Mononuclear cell (primary cell): ENCODE measurements around the gene ZNF598. TPM values are rescaled to one million over a fixed set of nuclear protein-coding genes. Genes with fewer than 3 reads are reported as not detected.
A peak's percentile ranks its signal among the peaks of the same experiment; 100 is the strongest.

Source experiments
- H3K27me3 ChIP-seq: 2 replicates; pipeline ENCODE4 v1.6.0; 2011; ENCODE audit warnings: low read length, control low read depth; ENCODE audit not compliant: insufficient read depth
- H3K4me1 ChIP-seq: 2 replicates; pipeline ENCODE4 v1.5.1; 2011; ENCODE audit warnings: mild to moderate bottlenecking, low read length, control low read depth; ENCODE audit not compliant: insufficient read depth
- H3K4me3 ChIP-seq: 2 replicates; pipeline ENCODE4 v1.5.1; 2011; ENCODE audit warnings: mild to moderate bottlenecking, low read length, moderate library complexity
- H3K9me3 ChIP-seq: 2 replicates; pipeline ENCODE4 v1.5.1; 2011; ENCODE audit warnings: low read depth, mild to moderate bottlenecking, control low read depth, low read length
- total RNA-seq: library from RNA; depleted of rRNA; stranded (reverse); fragments of >200 nt; gene quantifications from one replicate; pipeline ENCODE4 v1.2.3, GENCODE V29; 2012

Gene ZNF598
- total RNA-seq = 18.6 TPM

DNA sequence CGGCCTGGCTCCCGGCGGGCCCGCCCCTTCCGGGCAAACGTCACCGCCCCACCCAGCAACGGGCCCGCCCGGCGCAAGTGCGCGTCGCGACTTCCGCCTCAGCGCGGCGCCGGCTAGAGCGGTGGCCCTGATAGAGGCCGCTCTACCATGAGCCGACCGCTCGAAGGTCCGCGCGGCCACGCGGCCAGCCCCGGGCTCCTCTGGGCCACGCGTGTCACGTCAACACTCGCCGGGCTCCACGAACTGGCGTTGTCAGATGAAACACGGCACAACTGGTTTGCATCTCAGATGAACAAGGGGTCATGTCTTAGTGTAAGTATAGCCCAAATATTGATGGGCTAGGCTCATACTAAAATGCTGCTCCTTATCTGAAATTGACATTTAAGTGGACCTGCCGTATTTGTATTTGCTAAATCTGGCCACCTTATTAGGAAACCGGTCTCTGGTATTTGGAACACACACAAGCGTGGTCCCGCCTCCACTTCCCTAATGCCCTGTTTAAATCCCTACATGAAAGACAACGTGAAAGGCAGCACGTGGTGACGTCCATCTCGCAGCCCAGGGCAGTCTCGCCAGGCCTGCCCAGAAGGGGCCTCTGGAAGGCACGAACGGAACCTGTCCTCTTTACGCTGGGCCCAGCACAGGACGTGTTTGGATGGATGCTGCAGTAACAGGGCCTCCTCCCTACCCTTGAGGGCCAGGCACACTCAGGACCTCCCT, at the start of gene ZNF598:
Gene ZNF598, minus strand, starts transcription at position 31 of the 720 bp plus-strand sequence.
- no peaks in the 10 kb centered on the region for H3K9me3 ChIP-seq
- peak within 1 kb of the TSS; percentile 68 for H3K4me3 ChIP-seq
- H3K27me3 ChIP-seq = no peaks in the 10 kb centered on the region
- H3K4me1 ChIP-seq = peaks cover 52% of the 10 kb centered on the region

DNA sequence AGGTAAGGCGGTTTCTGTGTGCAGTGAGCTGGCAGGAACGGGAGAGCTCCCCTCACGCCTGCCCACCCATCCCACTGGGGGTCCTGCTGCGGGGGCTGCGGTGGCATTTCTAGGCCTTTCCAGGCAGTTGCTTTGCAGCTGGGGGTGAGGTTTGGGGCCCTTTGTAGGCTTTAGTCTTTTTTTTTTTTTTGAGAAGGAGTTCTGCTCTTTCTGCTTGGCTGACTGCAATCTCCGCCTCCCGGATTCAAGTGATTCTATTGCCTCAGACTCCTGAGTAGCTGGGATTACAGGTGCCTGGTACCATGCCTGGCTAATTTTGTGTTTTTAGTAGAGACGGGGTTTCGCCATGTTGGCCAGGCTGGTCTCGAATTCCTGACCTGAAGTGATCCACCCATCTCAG, 49.3 kb upstream of the ZNF598 start:
- Histone ChIP-seq H3K27me3 (no peaks in the 10 kb centered on the region), H3K4me1 (no peaks in the 10 kb centered on the region), H3K9me3 (no peaks in the 10 kb centered on the region), H3K4me3 (no peak overlapping the region)

DNA sequence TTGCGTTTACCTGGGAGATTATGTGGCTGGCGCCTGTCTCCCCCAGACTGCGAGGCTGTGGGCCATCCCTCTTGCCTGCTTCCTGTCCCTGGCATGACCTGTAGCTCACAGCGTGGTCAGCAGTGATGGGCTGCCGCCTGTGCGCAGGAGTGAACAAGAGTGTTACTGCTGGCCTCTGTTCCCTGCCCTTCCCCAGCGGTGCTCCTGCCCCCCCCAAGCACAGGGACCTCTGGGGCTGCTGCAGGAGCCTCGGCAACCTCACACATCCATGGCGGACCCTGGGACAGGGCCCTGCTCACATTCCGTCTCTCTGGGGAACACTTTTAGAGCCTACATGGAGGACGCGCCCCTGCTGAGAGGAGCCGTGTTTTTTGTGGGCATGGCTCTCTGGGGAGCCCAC, 48.8 kb upstream of the ZNF598 start:
- H3K4me3 ChIP-seq = no peak overlapping the region
- no peaks in the 10 kb centered on the region for H3K9me3 ChIP-seq
- H3K4me1 ChIP-seq = no peaks in the 10 kb centered on the region
- no peaks in the 10 kb centered on the region for H3K27me3 ChIP-seq

DNA sequence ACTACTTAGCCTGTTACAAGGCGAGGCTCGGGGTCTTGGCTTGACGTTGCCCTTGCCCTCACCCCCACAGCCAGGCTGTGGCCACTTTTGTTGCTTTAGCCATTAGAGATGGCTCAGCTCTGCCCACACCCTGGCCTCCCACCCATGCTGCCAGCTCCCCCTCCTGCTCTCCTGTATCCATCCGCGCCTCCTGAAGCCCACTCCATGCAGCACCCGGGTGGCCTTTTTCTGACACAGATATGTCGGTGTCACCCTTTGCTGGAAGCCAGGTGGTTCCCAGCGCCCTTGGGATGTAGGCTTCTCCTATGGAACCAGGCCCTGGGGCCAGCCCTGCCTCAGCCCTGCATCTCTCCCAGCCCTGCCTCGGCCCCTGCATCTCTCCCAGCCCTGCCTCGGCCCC, 47.8 kb upstream of the ZNF598 start:
- Histone ChIP-seq H3K9me3 (no peaks in the 10 kb centered on the region), H3K4me3 (no peak overlapping the region), H3K27me3 (no peaks in the 10 kb centered on the region), H3K4me1 (no peaks in the 10 kb centered on the region)

DNA sequence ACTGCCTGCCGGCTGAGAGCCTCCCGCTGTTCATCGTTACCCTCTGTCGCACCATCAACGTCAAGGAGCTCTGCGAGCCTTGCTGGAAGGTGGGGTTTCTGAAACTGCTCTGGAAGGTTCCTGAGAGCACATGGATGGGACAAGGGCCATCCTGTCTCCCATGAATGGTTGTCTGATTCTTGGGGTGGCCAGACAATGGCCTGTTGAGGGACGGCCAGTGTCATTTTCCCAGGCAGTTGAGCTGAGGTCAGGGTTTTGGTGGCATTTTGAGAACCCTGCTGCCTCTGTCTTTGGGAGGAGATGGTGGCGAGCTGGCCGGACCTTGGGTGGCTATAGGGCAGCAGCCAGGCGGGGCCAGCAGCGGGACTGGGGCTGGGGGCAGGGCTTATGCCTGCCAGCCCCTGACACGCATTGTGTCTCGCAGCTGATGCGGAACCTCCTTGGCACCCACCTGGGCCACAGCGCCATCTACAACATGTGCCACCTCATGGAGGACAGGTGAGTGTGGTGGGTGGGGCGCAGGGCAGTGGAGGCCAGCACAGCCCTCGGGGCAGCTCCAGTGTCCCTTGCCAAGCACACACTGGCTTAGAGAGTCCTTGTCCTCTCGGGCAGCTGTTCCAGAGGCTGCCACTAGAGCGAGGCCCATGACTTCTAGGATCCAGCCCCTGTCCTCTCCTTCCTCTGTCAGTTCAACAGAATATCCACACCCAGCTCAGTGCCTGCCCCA, 47.2 kb upstream of the ZNF598 start:
- H3K4me3 ChIP-seq = no peak overlapping the region
- H3K9me3 ChIP-seq = no peaks in the 10 kb centered on the region
- no peaks in the 10 kb centered on the region for H3K4me1 ChIP-seq
- H3K27me3 ChIP-seq = no peaks in the 10 kb centered on the region

DNA sequence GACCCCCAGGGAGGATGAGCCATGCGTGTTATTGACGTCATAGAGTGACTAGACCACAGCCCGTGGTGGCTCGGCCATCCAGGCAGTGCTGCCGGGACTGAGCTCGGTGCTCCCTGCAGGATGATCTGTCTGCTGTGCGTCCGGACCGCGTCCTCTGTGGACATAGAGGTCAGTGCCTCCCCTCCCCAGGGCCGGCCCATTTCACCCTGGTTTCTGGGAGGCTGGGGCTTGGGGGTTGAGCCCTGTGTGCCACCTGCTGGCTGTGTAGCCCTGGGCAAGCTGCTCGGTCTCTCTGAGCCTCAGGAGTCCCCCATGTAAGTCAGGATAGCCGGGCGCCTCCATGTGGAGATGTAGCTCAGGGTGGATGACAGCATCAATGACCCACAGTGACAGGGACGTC, 46.5 kb upstream of the ZNF598 start:
- Histone ChIP-seq H3K27me3 (no peaks in the 10 kb centered on the region), H3K4me1 (no peaks in the 10 kb centered on the region), H3K9me3 (no peaks in the 10 kb centered on the region), H3K4me3 (no peak overlapping the region)

DNA sequence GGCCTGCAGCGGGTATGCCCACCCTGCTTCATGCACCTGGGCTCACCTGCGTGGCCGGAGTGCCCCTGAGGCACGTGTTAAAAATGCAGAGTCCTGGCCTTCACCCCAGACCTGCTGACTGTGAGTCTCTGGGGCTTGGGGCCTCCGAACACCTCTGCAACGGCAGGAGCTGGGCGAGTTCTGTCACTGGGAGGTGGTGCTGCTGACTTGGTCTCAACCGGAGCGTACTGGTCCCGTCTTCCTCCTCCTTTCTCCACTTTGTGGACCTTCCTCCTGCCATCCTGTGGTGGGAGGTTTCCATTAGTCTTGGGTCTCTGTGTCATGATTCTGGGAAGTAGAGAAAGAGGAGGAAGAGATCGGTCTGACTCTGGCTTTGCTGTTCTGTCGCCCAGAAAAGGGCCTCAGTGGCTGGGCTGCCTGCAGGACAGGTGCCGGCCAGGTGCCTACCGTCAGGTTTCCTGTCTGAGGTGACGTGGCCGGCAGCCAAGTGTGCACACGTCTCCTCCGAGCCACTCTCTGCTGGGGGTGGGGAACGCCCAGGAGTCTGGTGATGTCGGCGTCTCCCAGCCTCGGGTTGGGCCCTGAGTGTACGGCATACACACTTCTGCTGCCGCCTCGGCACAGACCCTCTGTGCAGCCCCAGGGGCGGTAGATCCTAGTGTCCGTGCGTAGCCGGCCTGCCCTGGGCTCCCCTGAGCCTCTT, 45.1 kb upstream of the ZNF598 start:
- Histone ChIP-seq H3K4me3 (no peak overlapping the region), H3K9me3 (no peaks in the 10 kb centered on the region), H3K4me1 (no peaks in the 10 kb centered on the region), H3K27me3 (no peaks in the 10 kb centered on the region)

DNA sequence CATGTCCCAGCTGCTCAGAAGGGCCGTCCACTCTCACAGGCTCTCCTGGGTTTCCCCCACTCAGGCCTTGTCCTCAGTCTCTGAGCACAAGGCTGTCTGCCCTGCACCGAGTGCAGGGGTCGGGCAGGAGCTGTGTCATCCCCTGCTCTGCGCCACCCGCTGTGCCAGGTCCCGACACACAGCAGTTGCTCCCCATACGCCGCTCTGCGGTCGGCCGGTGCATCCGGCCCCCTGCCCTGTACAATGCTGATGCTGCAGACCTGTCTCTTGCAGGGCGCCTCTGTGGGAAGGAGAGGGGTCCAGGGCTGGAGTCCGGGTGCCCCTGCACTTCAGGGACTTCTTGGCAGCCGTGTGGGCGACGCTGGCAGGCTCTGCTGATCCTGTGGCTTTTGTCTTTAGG, 44.3 kb upstream of the ZNF598 start:
- H3K4me3 ChIP-seq = no peak overlapping the region
- no peaks in the 10 kb centered on the region for H3K27me3 ChIP-seq
- no peaks in the 10 kb centered on the region for H3K9me3 ChIP-seq
- H3K4me1 ChIP-seq = peaks cover 3% of the 10 kb centered on the region

DNA sequence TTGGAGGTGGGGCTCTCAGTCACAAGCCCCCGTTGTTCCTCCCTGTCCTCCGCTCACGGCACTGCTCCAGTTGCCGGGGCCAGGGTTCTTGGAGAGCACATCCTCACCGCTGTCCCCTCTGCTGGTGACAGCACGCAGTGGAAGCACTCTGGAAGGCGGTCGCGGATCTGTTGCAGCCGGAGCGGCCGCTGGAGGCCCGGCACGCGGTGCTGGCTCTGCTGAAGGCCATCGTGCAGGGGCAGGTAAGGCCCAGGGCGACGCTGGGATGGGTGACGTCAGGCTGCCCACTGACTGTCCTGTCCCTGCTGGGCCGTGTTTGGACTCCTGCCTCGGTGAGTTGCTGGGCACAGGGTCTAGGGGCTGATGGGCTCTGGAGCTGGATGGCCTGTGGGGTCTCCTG, 43.6 kb upstream of the ZNF598 start:
- H3K4me3 ChIP-seq = no peak overlapping the region
- no peaks in the 10 kb centered on the region for H3K9me3 ChIP-seq
- no peaks in the 10 kb centered on the region for H3K27me3 ChIP-seq
- H3K4me1 ChIP-seq = peaks cover 10% of the 10 kb centered on the region

DNA sequence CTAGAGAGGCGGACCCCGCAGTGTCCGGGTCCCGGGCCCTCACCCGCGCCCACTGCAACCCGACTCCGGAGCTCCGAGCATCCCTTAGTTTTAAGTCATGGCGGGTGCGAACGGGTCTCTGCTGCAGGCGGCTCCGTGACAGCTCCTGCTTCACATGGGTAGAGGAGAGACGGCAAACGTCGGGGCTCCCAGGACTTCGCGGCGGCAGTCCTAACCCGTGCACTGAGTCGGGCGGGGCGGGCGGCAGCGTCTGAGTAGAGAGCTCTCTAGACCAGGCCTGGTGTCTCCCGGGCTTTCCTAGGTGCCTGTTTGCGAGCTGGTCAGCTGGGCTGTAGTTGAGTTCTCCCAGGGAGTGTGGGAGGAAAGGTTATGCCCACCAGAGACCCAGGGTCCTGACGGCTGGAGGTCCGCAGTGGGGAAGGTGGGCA, 38.5 kb upstream of the ZNF598 start:
- no peaks in the 10 kb centered on the region for H3K9me3 ChIP-seq
- H3K27me3 ChIP-seq = no peaks in the 10 kb centered on the region
- H3K4me1 ChIP-seq = peaks cover 19% of the 10 kb centered on the region
- peak overlapping the region; percentile 76 for H3K4me3 ChIP-seq

DNA sequence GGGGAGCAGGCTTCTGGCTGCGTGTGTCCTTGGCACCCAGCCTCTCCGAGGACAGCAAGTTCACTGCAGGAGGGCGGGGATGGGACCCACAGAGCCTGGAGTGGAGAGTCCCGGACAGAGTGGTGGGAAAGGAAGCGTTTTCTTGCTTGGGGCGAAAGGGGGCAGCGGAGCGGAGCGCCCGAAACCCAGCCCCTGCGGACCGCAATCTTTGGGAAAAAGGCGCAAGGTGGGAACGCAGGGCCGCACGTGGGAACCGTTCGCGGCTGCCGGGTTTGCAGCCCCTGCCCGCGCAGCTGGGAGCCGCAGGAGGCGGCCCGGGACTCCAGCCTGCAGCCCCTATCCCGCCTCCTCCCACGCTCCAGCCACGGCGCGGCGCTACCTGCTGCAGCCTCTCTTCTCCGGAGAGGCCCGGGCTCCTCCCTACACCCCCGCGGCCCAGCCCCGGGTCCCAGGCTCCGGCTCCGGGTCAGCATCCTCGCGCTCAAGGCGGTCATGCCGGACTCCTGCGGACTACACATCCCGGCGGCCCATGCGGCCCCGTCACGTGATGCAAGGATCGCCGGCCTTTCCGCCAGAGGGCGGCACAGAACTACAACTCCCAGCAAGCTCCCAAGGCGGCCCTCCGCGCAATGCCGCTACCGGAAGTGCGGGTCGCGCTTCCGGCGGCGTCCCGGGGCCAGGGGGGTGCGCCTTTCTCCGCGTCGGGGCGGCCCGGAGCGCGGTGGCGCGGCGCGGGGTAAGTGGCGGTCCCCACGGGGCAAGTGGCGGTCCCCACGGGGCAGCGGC, 37.9 kb upstream of the ZNF598 start, which contains the start of the genes NTHL1 and TSC2:
Gene NTHL1, minus strand, starts transcription at position 505 of the 786 bp plus-strand sequence. Its CDS starts 11 bp downstream, at position 494.
Gene TSC2, plus strand, starts transcription at position 656 of the 786 bp plus-strand sequence. CDS start 631 bp downstream, outside the sequence.
- no peaks in the 10 kb centered on the region for H3K9me3 ChIP-seq
- peaks cover 19% of the 10 kb centered on the region for H3K4me1 ChIP-seq
- peak within 1 kb of the TSS; percentile 76 for H3K4me3 ChIP-seq
- H3K27me3 ChIP-seq = no peaks in the 10 kb centered on the region

DNA sequence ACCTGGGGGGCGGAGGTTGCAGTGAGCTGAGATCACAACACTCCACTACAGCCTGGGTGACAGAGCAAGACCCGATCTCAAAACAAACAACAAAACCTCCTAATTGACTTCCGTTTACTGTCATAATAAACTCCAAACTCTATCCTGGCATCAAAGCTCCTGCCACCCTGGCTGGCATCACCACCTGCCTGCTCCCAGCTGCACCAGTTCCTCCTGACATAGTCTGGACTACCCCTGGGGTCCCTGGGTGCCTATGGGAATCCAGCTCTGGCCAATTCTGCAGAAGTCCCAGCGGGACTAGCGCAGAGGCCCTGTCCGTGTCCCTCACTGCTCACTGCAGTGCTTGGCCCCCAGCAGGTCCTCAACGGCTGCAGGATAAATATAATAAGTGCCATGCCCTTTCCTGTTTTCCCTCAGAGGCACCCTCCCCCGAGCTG, 37.3 kb upstream of the ZNF598 start:
- H3K4me3 ChIP-seq = peak overlapping the region; percentile 76
- H3K27me3 ChIP-seq = no peaks in the 10 kb centered on the region
- H3K4me1 ChIP-seq = peaks cover 19% of the 10 kb centered on the region
- no peaks in the 10 kb centered on the region for H3K9me3 ChIP-seq

DNA sequence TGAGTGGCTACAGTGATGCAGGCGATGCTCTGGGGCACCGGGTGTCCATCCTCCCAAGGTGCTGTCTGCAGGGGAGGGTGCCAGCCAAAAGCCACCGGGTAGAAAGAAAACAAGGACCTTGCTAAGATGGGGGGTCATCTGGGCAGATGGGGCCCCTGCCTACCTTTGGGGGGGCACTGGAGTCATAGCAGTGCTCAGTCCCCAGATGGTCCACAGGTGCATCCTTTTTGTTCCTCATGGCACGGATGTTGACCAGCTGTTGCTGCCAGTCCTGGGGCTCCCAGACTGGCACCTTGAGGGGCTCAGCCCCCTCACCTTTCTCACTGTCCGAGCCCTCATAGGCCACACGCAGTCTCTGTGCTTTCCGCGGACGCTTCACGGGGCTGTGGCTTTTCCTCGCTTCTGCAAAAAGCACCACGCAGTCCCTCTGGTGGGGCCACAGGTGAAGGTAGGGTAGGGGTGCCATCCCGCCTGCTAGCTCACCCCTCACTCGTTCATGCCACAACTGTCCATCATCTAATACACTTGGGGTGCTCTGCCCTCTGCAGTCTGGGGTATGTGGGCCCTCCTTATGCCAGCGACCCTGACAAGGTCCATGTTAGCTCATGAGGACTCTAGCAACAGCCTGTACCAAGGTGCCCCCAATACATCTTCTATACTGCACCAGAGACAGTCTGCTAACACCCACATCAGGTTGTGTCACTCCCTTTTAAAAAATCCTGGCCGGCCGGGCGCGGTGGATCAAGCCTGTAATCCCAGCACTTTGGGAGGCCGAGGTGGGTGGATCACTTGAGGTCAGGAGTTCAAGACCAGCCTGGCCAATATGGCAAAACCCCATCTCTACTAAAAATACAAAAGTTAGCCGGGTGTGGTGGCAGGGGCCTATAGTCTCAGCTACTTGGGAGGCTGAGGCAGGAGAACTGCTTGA, 36.6 kb upstream of the ZNF598 start:
- Histone ChIP-seq H3K4me3 (no peak overlapping the region), H3K4me1 (peaks cover 19% of the 10 kb centered on the region), H3K9me3 (no peaks in the 10 kb centered on the region), H3K27me3 (no peaks in the 10 kb centered on the region)

DNA sequence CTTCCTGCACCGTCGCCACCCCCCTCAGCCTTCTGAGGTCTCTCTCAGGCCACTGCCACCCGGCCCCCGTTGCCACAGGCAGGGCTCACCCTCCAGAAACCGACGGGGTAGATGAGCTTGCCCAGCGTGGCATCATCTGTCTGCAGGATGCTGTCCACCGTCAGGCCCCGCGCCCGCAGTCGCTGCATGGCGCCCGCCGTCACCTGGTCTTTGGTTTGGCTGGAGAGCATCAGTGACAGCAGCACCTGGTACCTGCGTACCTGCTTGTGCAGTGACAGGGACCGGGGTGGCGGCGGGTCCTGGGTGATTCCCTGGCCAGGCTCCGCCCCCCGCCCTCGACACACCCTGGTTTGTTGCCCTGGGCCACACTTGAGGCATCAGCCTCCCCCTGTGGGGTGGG, 34.9 kb upstream of the ZNF598 start:
- Histone ChIP-seq H3K4me3 (no peak overlapping the region), H3K27me3 (no peaks in the 10 kb centered on the region), H3K9me3 (no peaks in the 10 kb centered on the region), H3K4me1 (peaks cover 19% of the 10 kb centered on the region)
